Fibroblast of peridontal ligament (primary cell): ENCODE measurements around the gene CSAG1.
"Not testable (repeated sequence)": the region's sequence is repeated elsewhere in the genome, so short reads cannot be mapped to it uniquely, and the experiment has no call there.

ENCODE experiments used
- DNase-seq: peaks from one replicate; pipeline ENCODE4 v3.0.0-alpha.2; 2010; ENCODE audit errors: extremely low read depth

CSAG1 gene

DNA sequence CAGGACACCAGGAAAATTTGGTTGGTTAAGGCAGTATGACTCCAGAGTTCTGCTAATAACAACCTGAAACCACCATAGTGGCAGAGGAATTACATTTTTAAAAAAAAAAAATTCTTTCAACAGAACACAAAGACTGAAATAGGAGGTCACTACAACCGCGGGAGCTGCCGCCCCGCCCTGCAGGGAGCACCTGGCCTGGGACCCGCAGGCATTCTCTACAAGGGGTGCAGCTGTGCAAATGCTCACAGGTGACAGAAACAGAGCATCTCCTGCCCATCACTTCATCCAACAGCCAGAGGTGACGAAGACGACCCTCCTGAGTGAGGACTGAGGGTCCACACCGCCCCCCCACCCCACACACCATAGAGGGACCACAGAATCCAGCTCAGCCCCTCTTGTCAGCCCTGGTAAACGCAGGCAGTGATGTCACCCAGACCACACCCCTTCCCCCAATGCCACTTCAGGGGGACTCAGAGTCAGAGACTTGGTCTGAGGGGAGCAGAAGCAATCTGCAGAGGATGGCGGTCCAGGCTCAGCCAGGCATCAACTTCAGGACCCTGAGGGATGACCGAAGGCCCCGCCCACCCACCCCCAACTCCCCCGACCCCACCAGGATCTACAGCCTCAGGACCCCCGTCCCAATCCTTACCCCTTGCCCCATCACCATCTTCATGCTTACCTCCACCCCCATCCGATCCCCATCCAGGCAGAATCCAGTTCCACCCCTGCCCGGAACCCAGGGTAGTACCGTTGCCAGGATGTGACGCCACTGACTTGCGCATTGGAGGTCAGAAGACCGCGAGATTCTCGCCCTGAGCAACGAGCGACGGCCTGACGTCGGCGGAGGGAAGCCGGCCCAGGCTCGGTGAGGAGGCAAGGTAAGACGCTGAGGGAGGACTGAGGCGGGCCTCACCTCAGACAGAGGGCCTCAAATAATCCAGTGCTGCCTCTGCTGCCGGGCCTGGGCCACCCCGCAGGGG, 35.3 kb downstream of the CSAG1 start, which contains the start of gene MAGEA3:
TSS of gene MAGEA3 (plus strand) at position 843 of the 980 bp plus-strand sequence. CDS start 2,039 bp downstream, outside the sequence.
- not testable (repeated sequence) for DNase-seq

DNA sequence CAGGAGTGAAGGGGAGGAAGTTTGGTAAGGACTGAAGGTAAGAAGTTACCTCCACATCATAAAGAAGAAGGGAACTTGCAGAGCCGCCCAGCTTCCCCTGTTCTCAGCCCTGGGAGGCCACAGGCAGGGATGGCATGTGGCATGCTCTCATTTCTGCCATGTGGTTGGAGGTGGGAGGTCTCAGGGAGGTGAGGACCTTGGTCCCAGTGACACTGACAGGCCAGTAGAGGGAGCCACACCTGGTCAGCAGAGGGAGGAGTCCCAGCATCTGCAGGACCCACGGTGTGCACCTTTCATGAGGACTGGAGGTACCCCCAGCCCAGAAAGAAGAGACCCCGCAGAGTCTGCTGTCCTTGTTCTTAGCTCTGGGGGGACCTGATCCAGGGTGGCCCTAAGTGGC, 52.5 kb downstream of the CSAG1 start:
- not testable (repeated sequence) for DNase-seq
